ENCODE measurements around the gene CYTIP.

The CYTIP gene

DNA sequence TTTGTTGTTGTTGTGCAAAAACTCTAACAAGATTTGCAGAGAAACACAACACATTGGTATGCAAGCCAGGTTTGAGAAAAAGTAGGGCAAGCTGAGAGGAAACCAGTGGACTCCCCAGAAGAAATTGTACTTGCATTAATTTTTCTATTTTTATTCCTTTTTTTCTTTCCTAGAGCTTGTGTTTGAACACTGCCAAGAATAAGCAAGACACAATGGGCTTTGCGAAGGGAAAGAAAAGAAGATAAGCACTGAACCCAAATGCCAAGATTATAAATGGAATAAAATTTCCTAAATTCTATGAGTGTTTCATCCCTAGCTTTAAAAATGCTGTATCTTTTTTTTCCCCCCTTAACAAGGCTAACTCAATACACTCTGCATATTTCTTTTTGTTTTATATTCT is 17.0 kb upstream of the CYTIP start:
- no peak for DNase-seq

- peak; percentile 57 for DNase-seq
Measured at GRCh38 chr2:157460384-157460837, 16.5 kb upstream of the CYTIP start.

DNA sequence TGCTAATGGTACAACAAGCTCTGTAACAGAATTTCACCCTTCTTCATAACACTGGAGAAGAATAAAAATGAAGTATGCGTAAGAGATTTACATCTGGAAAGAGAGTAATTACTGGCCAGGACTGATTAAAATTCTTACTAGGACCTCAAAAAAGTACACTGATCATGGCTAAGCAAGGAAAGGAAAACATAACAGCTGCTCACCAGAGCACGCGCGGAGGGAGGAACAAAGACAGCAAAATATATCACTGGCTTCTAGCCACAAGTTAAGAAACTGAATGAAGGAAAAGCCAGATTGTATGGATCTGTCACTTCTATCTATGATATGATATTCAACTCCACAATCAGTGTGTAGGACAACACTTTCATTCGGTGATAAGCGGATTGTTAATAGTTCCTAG is 15.6 kb upstream of the CYTIP start:
- no peak for DNase-seq

GRCh38 chr2:157447741-157448140 is 3.9 kb upstream of the CYTIP start:
- no peak for DNase-seq

GRCh38 chr2:157447031-157447430 is 3.1 kb upstream of the CYTIP start:
- DNase-seq: no peak

DNA sequence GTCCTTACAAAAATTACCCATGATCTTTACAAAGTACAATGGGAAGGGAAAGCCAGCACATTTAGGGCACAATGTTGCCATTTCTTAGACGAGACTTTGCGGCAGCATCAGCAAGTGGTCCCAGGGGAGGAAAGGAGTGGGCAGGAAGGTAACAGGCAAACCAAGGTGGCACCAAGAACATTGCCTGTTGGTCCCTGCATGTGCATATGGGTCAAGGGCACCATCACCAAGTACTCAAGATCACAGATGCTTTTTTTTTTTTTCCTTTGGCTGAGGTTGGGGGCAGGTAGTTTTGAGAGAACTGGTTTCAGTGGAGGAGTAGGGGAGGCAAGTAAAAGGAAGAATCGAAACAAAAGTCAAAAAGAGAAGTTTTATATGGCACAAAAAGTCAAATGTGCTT is 752 bp upstream of the CYTIP start:
- DNase-seq: no peak

DNA sequence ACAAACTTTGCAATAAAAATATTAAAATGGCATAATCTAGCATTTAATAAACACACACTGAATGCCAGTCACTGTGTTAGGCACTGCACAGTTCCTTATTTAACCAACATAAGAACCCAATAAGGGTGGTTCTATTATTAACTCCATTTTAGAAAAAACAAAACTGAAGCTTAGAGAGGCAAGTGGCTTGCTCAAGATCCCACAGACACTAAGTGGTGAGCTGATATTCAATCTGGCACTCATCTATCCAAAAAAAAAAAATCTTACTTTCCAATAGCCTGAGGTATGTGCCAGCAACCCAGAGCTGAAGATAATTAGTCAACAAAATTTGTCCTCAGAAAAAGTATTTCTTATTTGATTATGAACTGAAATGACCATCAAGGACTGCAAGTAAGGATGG is 799 bp downstream of the CYTIP start:
- DNase-seq: no peak

GRCh38 chr2:157442636-157443035 is 1.3 kb downstream of the CYTIP start:
- no peak for DNase-seq

- no peak for DNase-seq
Measured at GRCh38 chr2:157442191-157442590, 1.7 kb downstream of the CYTIP start.

- no peak for DNase-seq
Measured at GRCh38 chr2:157441072-157441454, 2.8 kb downstream of the CYTIP start.

- DNase-seq: no peak
Measured at GRCh38 chr2:157440404-157441071, 3.4 kb downstream of the CYTIP start.

DNA sequence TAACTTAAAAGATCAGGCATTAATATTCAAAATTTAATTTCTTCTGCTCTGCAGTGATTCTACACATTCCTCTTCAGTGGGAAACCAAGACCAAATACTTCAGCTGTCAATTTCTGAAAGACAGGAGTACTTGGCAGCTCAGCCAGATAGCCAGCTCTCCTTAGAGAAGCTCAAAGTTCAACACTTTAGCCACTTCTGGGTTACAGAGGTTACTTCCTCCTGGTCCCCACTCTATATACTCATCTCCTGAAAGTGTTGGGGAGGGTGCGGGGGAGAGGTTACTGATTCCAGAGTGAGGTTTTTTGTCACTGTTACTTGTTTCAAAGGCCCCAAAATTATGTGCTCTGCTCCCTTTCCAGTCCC is 4.1 kb downstream of the CYTIP start:
- no peak for DNase-seq

- no peak for DNase-seq
Measured at GRCh38 chr2:157438863-157439823, 4.7 kb downstream of the CYTIP start.

- DNase-seq: no peak
Measured at GRCh38 chr2:157433394-157433793, 10.5 kb downstream of the CYTIP start.

GRCh38 chr2:157432475-157433106 is 11.3 kb downstream of the CYTIP start:
- no peak for DNase-seq

DNA sequence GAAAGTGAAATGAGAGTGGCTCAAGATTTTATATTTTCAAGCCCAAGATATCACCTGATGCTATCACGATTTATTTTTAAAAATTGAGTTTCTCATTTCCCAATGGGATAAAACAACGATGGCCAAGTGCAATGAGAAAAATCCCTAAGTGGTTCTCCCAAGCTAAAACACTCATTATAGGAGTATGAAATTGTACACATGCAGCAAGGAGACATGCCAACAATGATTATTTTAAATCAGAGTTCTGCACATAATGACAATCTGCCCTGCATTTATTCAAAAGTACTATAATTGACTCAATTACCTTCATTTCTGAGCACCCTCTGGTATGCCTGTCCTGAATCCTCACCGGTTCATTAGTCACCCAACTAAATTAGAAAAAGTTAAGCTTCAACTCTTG is 12.7 kb downstream of the CYTIP start:
- DNase-seq: no peak

- no peak for DNase-seq
Measured at GRCh38 chr2:157428500-157429175, 15.3 kb downstream of the CYTIP start.

DNA sequence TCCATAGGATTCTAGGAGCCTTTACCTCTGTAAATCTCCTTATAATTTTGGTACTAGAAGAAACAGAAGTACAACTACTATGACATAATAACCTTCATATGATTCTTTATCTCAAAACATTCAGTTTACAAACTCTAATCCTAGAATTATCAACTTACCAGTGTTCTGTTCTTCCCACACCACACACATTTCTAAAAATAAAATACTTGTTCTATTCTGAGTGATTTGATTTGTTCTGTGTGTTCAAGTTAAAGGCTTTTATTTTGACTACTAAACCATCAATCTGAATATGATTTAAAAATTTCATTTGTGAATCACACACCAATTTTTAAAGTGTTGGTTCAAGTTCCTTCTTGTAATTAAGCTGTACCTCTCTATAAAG is 16.0 kb downstream of the CYTIP start:
- DNase-seq: no peak

DNA sequence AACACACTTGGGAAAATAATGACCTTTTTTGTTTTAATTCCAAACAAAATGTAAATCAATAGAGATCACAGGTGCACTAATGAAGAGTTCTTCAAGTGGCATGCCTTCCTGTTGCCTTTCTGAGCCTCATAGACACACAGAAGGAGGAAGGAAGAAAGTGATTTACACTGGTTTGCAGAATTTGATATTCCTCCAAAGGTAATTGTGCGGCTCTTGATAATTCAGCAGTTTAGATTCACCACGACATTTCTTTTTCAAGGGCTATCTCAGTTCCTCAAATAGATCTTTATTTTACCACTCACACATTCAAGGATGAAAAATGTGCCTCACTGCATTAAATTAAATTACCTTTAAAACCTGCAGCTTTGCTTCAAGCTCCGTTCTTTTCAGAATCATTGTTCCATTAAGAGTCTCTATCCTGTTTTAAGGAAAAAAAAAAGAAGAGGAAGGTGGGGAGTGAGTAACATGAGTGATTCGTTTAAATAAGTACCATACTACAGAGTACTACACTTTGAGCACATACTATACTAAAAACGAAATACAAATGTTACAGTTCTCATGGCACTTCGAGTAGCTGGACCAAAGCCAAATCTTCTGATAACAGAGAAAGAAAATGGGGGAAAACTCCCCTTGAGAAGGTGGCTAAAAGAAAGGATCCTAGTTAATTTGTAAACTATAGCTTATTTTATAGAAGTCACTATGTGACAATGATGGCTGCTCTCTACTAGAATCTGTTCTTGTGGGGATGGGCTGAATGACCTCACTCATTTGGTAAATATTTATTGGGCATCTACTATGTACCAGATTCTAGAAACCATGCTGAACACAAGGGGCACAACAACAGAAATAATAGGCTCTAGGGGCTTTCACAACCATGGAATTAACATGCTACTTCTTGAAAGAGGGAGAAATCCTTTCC is 16.6 kb downstream of the CYTIP start:
- no peak for DNase-seq

DNA sequence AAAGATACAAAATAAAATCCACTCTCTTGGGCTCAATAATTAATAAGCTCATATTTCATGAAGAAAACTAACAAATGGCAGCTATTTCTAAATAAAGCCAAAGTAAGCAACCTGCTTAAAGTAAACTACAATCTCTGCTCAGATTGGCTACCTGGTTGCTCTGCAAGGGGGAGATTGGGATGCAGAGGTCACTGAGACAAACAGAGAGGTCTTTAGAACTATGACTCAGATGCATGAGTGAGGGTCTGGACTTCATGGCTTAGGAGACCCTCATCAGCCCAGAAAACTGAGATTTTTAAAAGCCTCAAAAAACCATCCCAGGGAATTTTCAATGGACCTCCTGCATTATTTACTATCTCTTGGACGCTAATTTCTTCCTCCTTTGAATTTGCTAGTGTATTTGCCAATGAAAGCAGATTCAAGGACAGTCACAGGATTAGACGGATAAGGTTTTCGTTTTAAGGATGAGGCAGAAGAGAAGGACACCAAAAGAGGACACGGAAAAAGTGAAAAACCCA is 17.4 kb downstream of the CYTIP start:
- no peak for DNase-seq

DNA sequence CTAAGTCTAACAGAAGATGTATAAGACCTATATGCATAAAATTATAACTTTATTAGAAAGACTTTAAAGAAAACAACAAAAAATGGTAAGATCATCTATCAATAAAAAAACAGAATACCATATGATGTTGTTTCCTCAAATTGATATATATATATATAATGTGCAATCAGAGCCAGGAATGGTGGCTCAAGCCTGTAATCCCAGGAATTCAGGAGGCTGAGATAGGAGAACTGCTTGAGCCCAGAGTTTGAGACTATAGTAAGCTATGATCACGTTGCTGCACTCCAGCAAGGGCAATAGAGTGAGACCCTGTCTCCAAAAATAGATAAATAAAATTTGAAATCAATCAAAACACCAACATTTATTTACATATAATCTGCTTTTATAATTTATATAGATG is 19.5 kb downstream of the CYTIP start:
- no peak for DNase-seq

DNA sequence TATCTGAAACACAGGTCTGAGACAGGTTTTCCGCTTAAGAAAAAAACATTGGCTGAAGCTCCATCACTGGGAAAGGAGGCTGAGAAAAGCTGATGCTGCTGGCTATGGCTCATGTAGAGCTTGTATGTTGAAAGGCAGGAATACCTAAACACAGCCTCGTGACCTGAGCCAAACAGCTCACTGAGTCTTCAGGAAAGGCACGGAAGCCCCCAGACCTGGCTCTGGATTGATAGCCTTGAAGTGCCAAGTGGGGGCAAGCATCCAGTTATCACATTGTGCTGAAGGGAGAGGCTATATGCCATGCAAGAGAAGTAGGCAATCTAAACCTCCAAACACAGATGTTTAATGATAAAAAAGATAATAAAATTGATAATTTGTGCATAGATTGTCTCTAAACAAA is 21.9 kb downstream of the CYTIP start:
- no peak for DNase-seq

Measured in kidney glomerular epithelial cell (primary cell).